ENCODE results near the gene PUS3. TPM values are rescaled to one million over a fixed set of nuclear protein-coding genes. Genes with fewer than 3 reads are reported as not detected.
A peak's percentile ranks its signal among the peaks of the same experiment; 100 is the strongest.
"Not testable (repeated sequence)": the region's sequence is repeated elsewhere in the genome, so short reads cannot be mapped to it uniquely, and the experiment has no call there.

PUS3 gene
- total RNA-seq, 1 donor from 2014 or later = 13.4 TPM

- peak; percentile 70 for DNase-seq
Measured at GRCh38 chr11:125871391-125872137, 31.4 kb downstream of the PUS3 start.

- DNase-seq = no peak
Measured at GRCh38 chr11:125869521-125869920, 33.5 kb downstream of the PUS3 start.

GRCh38 chr11:125865354-125865753 is 37.7 kb downstream of the PUS3 start:
- not testable (repeated sequence) for DNase-seq

GRCh38 chr11:125862786-125863185 is 40.2 kb downstream of the PUS3 start:
- DNase-seq = not testable (repeated sequence)

GRCh38 chr11:125857670-125858069 is 45.3 kb downstream of the PUS3 start:
- DNase-seq = not testable (repeated sequence)

GRCh38 chr11:125846188-125846587 is 56.8 kb downstream of the PUS3 start:
- DNase-seq = no peak

Other genes with a start within 250 kb of the PUS3 start
- not detected in 2 replicates for gene ACRV1, start 222.4 kb downstream of the PUS3 start, total RNA-seq
- gene PATE1, start 156.9 kb downstream of the PUS3 start, total RNA-seq = not detected in 2 replicates
- not detected in 2 replicates for gene PATE2, start 124.4 kb downstream of the PUS3 start, total RNA-seq
- not detected in 2 replicates for gene PATE3, start 115.1 kb downstream of the PUS3 start, total RNA-seq
- gene PATE4, start 69.9 kb downstream of the PUS3 start, total RNA-seq = not detected in 2 replicates
- 9.0 and 10.6 TPM in 2 replicates for gene HYLS1, start 15.5 kb downstream of the PUS3 start, total RNA-seq
- 0.05 TPM in 1 of 2 replicates, not detected in the other for gene DDX25, start 1.3 kb upstream of the PUS3 start, total RNA-seq
- not detected in 2 replicates for gene VSIG10L2, start 42.8 kb upstream of the PUS3 start, total RNA-seq
- 3.6 and 4.0 TPM in 2 replicates for gene CDON, start 159.7 kb upstream of the PUS3 start, total RNA-seq

All from dermis blood vessel endothelial cell (primary cell).